OCI-LY3 (cell line): ENCODE measurements around the gene PTPRCAP.
"Not testable (repeated sequence)": the region's sequence is repeated elsewhere in the genome, so short reads cannot be mapped to it uniquely, and the experiment has no call there.

Experiments
- H2AFZ ChIP-seq: fragments of 200-600, 300-600 bp; shearing (Covaris generic); 2 replicates; pipeline ENCODE4 v1.6.0; 2014; ENCODE audit warnings: antibody characterized with exemption, low read depth, low read length
- H3K27ac ChIP-seq: fragments of 200-600, 300-600 bp; sonication (generic); 2 replicates; pipeline ENCODE4 v1.5.1; 2014; ENCODE audit warnings: mild to moderate bottlenecking, low read length, moderate library complexity, mixed read lengths
- H3K27me3 ChIP-seq: fragments of 200-600, 300-600 bp; sonication (generic); 2 replicates; pipeline ENCODE4 v1.6.1; 2014; ENCODE audit warnings: low read depth, low read length, mixed read lengths
- H3K36me3 ChIP-seq: fragments of 200-600, 300-600 bp; sonication (generic); replicated peaks from 2 replicates; pipeline ENCODE3; 2014; ENCODE audit warnings: low read depth, low read length, mixed read lengths
- H3K4me1 ChIP-seq: fragments of 300-600, 200-600 bp; sonication (generic); 2 replicates; pipeline ENCODE4 v1.6.1; 2014; ENCODE audit warnings: low read length, mixed read lengths
- H3K4me2 ChIP-seq: fragments of 200-600, 300-600 bp; sonication (generic); 2 replicates; pipeline ENCODE4 v1.6.1; 2014; ENCODE audit warnings: low read length, mixed read lengths
- H3K4me3 ChIP-seq: fragments of 300-600, 200-600 bp; sonication (generic); 2 replicates; pipeline ENCODE4 v1.5.1; 2014; ENCODE audit warnings: antibody characterized with exemption, mild to moderate bottlenecking, low read length, moderate library complexity
- H3K79me2 ChIP-seq: fragments of 300-600, 200-600 bp; shearing (Covaris generic); 2 replicates; pipeline ENCODE4 v1.6.1; 2014; ENCODE audit warnings: mild to moderate bottlenecking, low read length, mixed read lengths
- H3K9ac ChIP-seq: fragments of 300-600, 200-600 bp; shearing (Covaris generic); 2 replicates; pipeline ENCODE4 v1.6.0; 2014; ENCODE audit warnings: mild to moderate bottlenecking, low read length, moderate library complexity
- H3K9me3 ChIP-seq: fragments of 200-600, 300-600 bp; shearing (Covaris generic); 2 replicates; pipeline ENCODE4 v1.6.1; 2014; ENCODE audit warnings: low read length, mixed read lengths; ENCODE audit not compliant: insufficient read depth
- H4K20me1 ChIP-seq: fragments of 200-600, 300-600 bp; sonication (generic); 2 replicates; pipeline ENCODE4 v1.6.1; 2016; ENCODE audit warnings: low read length, mixed read lengths; ENCODE audit not compliant: insufficient read depth
- EZH2phosphoT487 ChIP-seq: fragments of 200-600 bp; shearing (Covaris generic); IDR thresholded peaks from 2 replicates; pipeline ENCODE4 v1.6.1; 2018; ENCODE audit warnings: antibody characterized with exemption, mixed run types, low read depth
- TF ChIP-seq, protein P1 (sequence below): fragments of 200-600, 300-600 bp; sonication (generic); IDR thresholded peaks from 2 replicates; pipeline ENCODE4 v1.5.1; 2014; ENCODE audit warnings: antibody characterized with exemption, low read length, low read depth

Gene PTPRCAP

DNA sequence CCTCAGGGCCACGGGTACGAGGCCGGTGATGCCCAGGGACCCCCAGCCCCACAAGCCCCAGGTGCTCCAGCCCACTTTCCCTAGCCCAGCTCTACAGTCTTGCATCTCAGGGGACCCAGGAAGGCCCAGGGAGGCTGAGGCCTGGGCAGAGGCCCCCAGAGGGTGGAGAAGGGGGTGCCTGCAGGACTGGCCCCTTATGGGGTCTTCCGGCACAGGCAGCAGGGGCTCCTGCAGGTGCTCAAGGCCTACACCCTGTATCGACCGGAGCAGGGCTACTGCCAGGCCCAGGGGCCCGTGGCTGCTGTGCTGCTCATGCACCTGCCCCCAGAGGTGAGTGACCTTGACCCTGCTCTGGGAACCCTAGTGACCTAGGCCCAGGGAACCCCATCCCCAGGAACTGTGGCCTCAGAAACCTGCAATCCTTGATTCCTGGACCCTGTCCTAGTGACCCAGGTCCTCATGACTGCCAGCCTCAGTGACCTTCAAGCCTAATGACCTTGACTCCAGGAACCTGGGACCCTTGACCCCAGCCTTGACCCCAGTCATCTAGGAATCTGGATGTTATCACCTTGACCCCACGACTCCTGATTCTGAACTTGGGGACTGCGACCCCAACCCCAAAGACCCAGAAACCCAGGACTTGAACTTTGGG is 31.7 kb downstream of the PTPRCAP start:
- no peak overlapping the region for H3K4me3 ChIP-seq
- TF ChIP-seq, protein P1, sequence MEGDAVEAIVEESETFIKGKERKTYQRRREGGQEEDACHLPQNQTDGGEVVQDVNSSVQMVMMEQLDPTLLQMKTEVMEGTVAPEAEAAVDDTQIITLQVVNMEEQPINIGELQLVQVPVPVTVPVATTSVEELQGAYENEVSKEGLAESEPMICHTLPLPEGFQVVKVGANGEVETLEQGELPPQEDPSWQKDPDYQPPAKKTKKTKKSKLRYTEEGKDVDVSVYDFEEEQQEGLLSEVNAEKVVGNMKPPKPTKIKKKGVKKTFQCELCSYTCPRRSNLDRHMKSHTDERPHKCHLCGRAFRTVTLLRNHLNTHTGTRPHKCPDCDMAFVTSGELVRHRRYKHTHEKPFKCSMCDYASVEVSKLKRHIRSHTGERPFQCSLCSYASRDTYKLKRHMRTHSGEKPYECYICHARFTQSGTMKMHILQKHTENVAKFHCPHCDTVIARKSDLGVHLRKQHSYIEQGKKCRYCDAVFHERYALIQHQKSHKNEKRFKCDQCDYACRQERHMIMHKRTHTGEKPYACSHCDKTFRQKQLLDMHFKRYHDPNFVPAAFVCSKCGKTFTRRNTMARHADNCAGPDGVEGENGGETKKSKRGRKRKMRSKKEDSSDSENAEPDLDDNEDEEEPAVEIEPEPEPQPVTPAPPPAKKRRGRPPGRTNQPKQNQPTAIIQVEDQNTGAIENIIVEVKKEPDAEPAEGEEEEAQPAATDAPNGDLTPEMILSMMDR = no peak
- TF ChIP-seq EZH2phosphoT487 = no peak
- no peak overlapping the region for H3K9ac ChIP-seq
- no peak overlapping the region for H2AFZ ChIP-seq
- no peaks in the 10 kb centered on the region for H3K9me3 ChIP-seq
- peaks cover 1% of the 10 kb centered on the region; the same call in 1 of the 2 replicates for H4K20me1 ChIP-seq
- H3K36me3 ChIP-seq = peaks cover under 1% of the 10 kb centered on the region
- no peaks in the 10 kb centered on the region for H3K27me3 ChIP-seq
- no peak overlapping the region for H3K27ac ChIP-seq
- no peak overlapping the region for H3K4me2 ChIP-seq
- peaks cover 49% of the 10 kb centered on the region for H3K4me1 ChIP-seq
- H3K79me2 ChIP-seq = peaks cover 7% of the 10 kb centered on the region

DNA sequence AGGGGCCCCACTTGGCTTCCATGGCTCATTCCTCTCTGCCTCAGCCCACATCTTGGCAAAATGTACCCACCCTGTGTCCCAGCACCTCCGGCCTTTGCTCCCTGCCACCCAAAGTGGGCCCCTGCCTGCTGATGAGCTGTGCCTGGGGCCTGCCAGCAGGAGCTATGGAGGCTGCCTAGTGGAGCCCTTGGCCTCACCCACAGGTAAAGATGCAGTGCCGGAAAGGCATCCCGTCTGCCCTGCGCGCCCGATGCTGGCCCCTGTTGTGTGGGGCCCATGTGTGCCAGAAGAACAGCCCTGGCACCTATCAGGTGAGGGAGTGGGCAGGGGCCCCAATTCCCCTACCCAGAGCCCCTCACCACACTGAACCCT is 32.3 kb downstream of the PTPRCAP start:
- Histone ChIP-seq H3K4me2 (peak overlapping the region; percentile 98), H3K9ac (no peak overlapping the region), H2AFZ (no peak overlapping the region), H3K4me3 (no peak overlapping the region), H3K79me2 (peaks cover 13% of the 10 kb centered on the region), H3K36me3 (peaks cover 7% of the 10 kb centered on the region), H4K20me1 (peaks cover 7% of the 10 kb centered on the region; the same call in 1 of the 2 replicates), H3K4me1 (peaks cover 54% of the 10 kb centered on the region), H3K9me3 (no peaks in the 10 kb centered on the region), H3K27ac (no peak overlapping the region), H3K27me3 (no peaks in the 10 kb centered on the region)
- TF ChIP-seq, protein P1 = no peak
- TF ChIP-seq EZH2phosphoT487 = no peak

DNA sequence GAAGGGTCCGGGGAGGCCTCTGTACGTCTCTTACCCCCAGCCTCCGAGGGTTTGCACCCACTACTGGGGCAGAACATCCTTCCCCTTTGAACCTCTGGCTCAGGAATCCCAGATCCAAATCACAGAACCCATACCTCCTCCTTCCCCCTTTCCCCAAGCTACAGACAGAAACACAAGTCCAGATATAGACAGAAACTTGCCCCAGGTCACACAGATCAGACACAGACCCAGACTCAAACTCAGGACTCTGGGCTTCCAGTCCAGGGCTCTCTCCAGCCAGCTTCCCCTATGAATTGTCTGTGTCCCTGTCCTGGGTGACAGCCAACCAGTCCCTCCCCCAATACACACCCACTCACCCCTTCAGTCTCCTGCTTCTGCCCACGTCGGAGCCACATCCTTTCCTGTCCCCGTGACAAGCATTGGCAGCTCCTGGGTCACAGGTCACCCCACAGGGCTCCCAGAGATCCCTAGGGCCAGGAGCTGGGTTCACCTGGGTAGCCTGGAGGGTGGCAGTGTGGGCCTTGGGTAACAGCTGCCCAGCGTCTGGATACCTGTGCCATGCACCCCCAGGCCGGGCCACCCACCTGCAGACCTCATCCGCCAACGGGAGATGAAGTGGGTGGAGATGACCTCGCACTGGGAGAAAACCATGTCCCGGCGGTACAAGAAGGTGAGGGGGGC is 32.8 kb downstream of the PTPRCAP start:
- Histone ChIP-seq H3K4me1 (peaks cover 50% of the 10 kb centered on the region), H3K4me2 (peak overlapping the region; percentile 98), H3K4me3 (peak overlapping the region; percentile 80), H3K79me2 (peaks cover 16% of the 10 kb centered on the region), H4K20me1 (peaks cover 8% of the 10 kb centered on the region; the same call in 1 of the 2 replicates), H3K27ac (peak overlapping the region; percentile 57), H3K9me3 (no peaks in the 10 kb centered on the region), H3K27me3 (no peaks in the 10 kb centered on the region), H3K36me3 (peaks cover 9% of the 10 kb centered on the region), H2AFZ (no peak overlapping the region), H3K9ac (peak overlapping the region; percentile 84)
- TF ChIP-seq EZH2phosphoT487 = no peak
- TF ChIP-seq, protein P1 = no peak

DNA sequence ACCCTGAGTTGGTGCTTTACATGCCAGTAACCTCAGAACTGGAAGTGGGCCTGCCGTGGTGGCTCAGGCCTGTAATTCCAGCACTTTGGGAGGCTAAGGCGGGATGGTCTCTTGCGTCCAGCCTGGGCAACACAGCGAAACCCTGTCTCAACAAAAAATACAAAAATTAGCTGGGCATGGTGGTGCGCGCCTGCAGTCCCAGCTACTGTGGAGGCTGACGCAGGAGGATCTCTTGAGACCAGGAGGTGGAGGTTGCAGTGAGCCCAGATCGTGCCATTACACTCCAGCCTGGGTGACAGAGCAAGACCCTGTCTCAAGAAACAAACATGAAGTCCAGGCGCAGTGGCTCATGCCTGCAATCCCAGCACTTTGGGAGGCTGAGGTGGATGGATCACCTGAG is 34.4 kb downstream of the PTPRCAP start:
- H3K4me2 ChIP-seq = peak overlapping the region; percentile 98
- not testable (repeated sequence) for H3K27me3 ChIP-seq, H2AFZ ChIP-seq, H3K9me3 ChIP-seq, H4K20me1 ChIP-seq
- peaks cover 39% of the 10 kb centered on the region for H3K4me1 ChIP-seq
- peak overlapping the region; percentile 84 for H3K9ac ChIP-seq
- H3K36me3 ChIP-seq = peaks cover 23% of the 10 kb centered on the region
- peaks cover 21% of the 10 kb centered on the region for H3K79me2 ChIP-seq
- H3K4me3 ChIP-seq = peak overlapping the region; percentile 80
- peak overlapping the region; percentile 57 for H3K27ac ChIP-seq

DNA sequence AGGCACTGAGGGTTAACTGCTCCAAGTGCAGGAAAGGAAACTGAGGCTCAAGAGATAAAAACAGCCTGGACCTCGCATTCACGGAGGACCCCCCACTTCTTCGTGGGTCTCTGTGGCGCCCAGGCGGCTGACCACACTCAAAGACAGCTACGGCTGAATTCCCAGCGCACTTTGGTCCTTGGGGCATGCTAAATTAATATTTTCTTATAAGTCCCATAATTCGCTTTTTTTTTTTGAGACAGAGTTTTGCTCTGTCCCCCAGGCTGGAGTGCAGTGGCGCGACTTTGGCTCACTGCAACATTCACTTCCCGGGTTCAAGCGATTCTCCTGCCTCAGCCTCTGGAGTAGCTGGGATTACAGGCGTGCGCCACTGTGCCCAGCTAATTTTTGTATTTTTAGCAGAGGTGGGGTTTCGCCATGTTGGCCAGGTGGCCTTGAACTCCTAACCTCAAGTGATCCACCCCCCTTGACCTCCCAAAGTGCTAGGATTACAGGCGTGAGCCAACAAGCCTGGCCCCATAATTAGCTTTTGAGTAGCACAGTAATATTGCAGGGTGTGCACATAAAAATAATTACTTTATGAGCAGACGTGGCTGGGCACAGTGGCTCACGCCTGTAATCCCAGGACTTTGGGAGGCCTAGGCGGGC is 35.2 kb downstream of the PTPRCAP start:
- peak overlapping the region; percentile 85 for H3K9ac ChIP-seq
- H3K4me1 ChIP-seq = peaks cover 39% of the 10 kb centered on the region
- H3K9me3 ChIP-seq, H3K27me3 ChIP-seq, H4K20me1 ChIP-seq: not testable (repeated sequence)
- H2AFZ ChIP-seq = 0 out of 2 replicates have a peak overlapping the region, but pooled peaks have one; percentile 45
- peaks cover 31% of the 10 kb centered on the region for H3K36me3 ChIP-seq
- H3K4me2 ChIP-seq = peak overlapping the region; percentile 98
- peak overlapping the region; percentile 80 for H3K4me3 ChIP-seq
- peak overlapping the region; percentile 79 for H3K27ac ChIP-seq
- peaks cover 21% of the 10 kb centered on the region for H3K79me2 ChIP-seq
